Measurements from ENCODE around the gene LETM1. TPM values are rescaled to one million over a fixed set of nuclear protein-coding genes. Genes with fewer than 3 reads are reported as not detected.

The LETM1 gene
- polyA plus RNA-seq, 4 donors, result 18.7 to 30.1 (median 24.2) TPM

GRCh38 chr4:1797298-1797860, 58.6 kb downstream of the LETM1 start:
- no peak for DNase-seq (ENCODE audit: low read depth in 4 of 4, low spot score in 2 of 4)

GRCh38 chr4:1796486-1797204, 59.3 kb downstream of the LETM1 start:
- no peak for DNase-seq (ENCODE audit: low read depth in 4 of 4, low spot score in 2 of 4)

GRCh38 chr4:1795299-1796195, 60.4 kb downstream of the LETM1 start:
- no peak for DNase-seq (ENCODE audit: low read depth in 4 of 4, low spot score in 2 of 4)

GRCh38 chr4:1794809-1795298, 61.1 kb downstream of the LETM1 start:
- DNase-seq (ENCODE audit: low read depth in 4 of 4, low spot score in 2 of 4), result no peak

- no peak for DNase-seq (ENCODE audit: low read depth in 4 of 4, low spot score in 2 of 4)
These were observed 61.8 kb downstream of the LETM1 start for GRCh38 chr4:1793940-1794808.

GRCh38 chr4:1793496-1793840, 62.5 kb downstream of the LETM1 start:
- no peak for DNase-seq (ENCODE audit: low read depth in 4 of 4, low spot score in 2 of 4)

- DNase-seq (ENCODE audit: low read depth in 4 of 4, low spot score in 2 of 4), result no peak
These were observed 63.0 kb downstream of the LETM1 start, which contains the start of gene FGFR3 for GRCh38 chr4:1792832-1793495. Gene FGFR3, plus strand, starts transcription at chr4:1793293. Its CDS starts 642 bp downstream, at chr4:1793935.

GRCh38 chr4:1792158-1792831, 63.7 kb downstream of the LETM1 start:
- no peak for DNase-seq (ENCODE audit: low read depth in 4 of 4, low spot score in 2 of 4)

- no peak for DNase-seq (ENCODE audit: low read depth in 4 of 4, low spot score in 2 of 4)
These were observed 66.0 kb downstream of the LETM1 start for GRCh38 chr4:1790005-1790404.

- DNase-seq (ENCODE audit: low read depth in 4 of 4, low spot score in 2 of 4), result no peak
These were observed 66.4 kb downstream of the LETM1 start for GRCh38 chr4:1789552-1789951.

GRCh38 chr4:1788254-1788973, 67.5 kb downstream of the LETM1 start:
- no peak for DNase-seq (ENCODE audit: low read depth in 4 of 4, low spot score in 2 of 4)

GRCh38 chr4:1787411-1788077, 68.4 kb downstream of the LETM1 start:
- no peak for DNase-seq (ENCODE audit: low read depth in 4 of 4, low spot score in 2 of 4)

GRCh38 chr4:1786544-1787362, 69.2 kb downstream of the LETM1 start:
- no peak for DNase-seq (ENCODE audit: low read depth in 4 of 4, low spot score in 2 of 4)

GRCh38 chr4:1785592-1785991, 70.4 kb downstream of the LETM1 start:
- DNase-seq (ENCODE audit: low read depth in 4 of 4, low spot score in 2 of 4), result no peak

- no peak for DNase-seq (ENCODE audit: low read depth in 4 of 4, low spot score in 2 of 4)
These were observed 71.0 kb downstream of the LETM1 start for GRCh38 chr4:1784789-1785591.

GRCh38 chr4:1784395-1784788, 71.6 kb downstream of the LETM1 start:
- no peak for DNase-seq (ENCODE audit: low read depth in 4 of 4, low spot score in 2 of 4)
